SJCRH30 (cell line): ENCODE results near the gene RAE1. TPM values are rescaled to one million over a fixed set of nuclear protein-coding genes. Genes with fewer than 3 reads are reported as not detected.

Experiments used
- DNase-seq, 2 experiments: peaks; one replicate each; pipeline ENCODE4 v3.0.0-alpha.2; 2015 to 2020
- H3K27ac ChIP-seq: fragments of 250-450 bp; sonication (Bioruptor Pico); 2 replicates; pipeline ENCODE4 v1.5.1; 2020; ENCODE audit warnings: mild to moderate bottlenecking, moderate library complexity
- H3K27me3 ChIP-seq: fragments of 250-450 bp; sonication (Bioruptor Pico); 2 replicates; pipeline ENCODE4 v1.5.1; 2020; ENCODE audit warnings: mild to moderate bottlenecking, moderate library complexity
- H3K36me3 ChIP-seq: fragments of 250-450 bp; sonication (Bioruptor Pico); 2 replicates; pipeline ENCODE4 v1.5.1; 2020; ENCODE audit warnings: mild to moderate bottlenecking, moderate library complexity
- H3K4me1 ChIP-seq: fragments of 250-450 bp; sonication (Bioruptor Pico); 2 replicates; pipeline ENCODE4 v1.5.1; 2020; ENCODE audit warnings: mild to moderate bottlenecking, moderate library complexity
- H3K4me3 ChIP-seq: fragments of 250-450 bp; sonication (Bioruptor Pico); 2 replicates; pipeline ENCODE4 v1.5.1; 2020; ENCODE audit warnings: mild to moderate bottlenecking, moderate library complexity
- H3K9me3 ChIP-seq: fragments of 250-450 bp; sonication (Bioruptor Pico); replicated peaks from 2 replicates; pipeline ENCODE4 v1.5.1; 2020; ENCODE audit warnings: mild to moderate bottlenecking, moderate library complexity
- total RNA-seq: library from RNA; depleted of rRNA; stranded (reverse); fragments of >200 nt; shearing (Covaris generic); gene quantifications from 2 replicates; pipeline ENCODE4 v1.2.3, GENCODE V29; 2014

Gene RAE1
- total RNA-seq, 1 experiment from 2014 or later: 112 TPM

DNA sequence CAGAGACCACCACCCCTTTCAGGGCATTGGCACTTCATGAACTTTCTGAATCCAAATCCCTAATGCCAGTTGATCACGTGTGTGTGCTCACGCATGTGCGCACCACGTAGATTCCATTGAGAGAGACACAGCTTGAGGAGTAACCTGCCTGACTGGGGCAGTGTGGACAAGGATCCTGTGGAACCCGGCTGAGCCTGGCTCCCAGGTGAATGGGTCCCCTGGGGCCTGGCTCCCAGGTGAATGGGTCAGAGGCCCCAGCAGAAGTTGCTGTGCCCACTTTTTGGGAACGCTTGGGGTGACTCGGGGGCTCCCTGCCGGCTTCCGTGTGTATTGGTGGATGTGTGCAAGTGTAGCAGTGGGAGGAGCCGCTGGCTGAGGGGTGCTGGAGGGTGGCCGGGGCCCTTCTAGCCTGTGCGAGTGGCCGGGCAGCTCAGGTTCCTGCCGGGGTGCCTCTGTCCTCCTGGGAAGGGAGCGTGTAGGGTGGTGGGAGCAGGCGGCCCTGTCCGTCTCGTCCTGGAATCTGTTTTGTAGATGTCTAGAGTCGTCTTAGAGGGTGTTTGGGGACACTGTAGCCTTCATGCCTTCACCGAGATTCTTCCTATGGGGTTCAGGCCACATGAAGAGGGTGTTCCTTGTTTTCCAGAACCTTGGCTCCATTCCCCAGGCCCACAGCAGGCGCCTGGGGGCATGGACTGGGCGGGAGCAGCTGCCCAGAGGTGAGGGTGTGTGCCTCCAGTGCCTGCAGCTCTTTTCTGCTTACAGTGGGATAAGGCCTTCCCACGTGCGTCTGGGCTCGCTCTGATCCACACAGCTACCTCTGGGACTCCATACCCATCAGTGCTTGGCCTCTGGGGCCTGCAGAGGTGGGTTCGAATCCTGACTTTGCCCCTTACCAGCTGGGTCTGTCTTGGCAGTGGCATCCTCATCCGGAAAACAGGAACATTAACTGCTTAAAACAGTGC, 43.3 kb downstream of the RAE1 start:
- Histone ChIP-seq H3K4me3 (no peak overlapping the region), H3K36me3 (peaks cover 50% of the 10 kb centered on the region), H3K4me1 (peaks cover 66% of the 10 kb centered on the region), H3K27me3 (no peaks in the 10 kb centered on the region), H3K9me3 (no peaks in the 10 kb centered on the region), H3K27ac (peak overlapping the region; percentile 48)
- DNase-seq: peak; percentile 86 to 88

DNA sequence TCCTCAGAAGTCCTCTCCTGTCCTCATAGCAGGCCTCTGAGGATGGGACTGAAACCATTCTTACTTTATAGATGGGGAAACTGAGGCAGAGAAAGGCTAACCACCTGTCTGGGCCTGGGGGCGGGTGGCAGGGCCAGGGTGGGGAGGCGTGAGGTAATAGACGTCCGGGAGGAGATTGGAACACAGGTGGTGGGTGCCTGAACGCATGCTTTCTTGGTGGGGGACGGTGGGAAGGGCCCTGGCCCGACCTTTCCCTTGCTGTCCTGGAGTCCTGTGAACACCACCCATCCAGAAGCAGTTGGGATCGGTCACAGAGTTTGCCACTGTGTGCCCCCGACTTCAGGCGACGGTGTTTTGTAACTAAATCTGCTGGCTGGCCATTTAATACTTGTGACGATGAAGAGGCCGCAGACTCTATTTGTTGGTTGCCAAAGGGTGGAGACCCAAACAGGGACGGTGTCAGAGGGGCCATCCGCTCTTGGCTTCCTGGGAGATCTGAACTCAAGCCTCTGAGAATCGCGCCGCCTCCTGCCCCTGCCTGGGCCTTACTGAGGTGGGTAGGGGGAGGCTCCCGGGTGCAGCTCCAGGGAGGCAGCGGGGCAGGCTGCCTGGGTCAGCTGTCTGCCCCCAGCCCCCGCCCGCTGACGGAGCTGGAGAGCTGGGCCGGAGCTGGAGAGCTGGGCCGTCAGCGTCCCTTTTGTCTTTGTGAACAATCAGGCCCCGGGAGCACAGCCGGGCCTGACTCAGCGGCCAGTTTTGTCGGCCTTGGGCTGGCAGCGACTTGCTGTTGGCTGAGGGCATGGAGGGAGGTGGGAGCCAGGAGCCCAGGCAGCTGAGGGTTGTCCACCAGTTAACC, 44.3 kb downstream of the RAE1 start:
- Histone ChIP-seq H3K27me3 (no peaks in the 10 kb centered on the region), H3K4me1 (peaks cover 72% of the 10 kb centered on the region), H3K36me3 (peaks cover 57% of the 10 kb centered on the region), H3K4me3 (no peak overlapping the region), H3K27ac (peak overlapping the region; percentile 48), H3K9me3 (no peaks in the 10 kb centered on the region)
- peak in 1 of 2 experiments; percentile 51 for DNase-seq

DNA sequence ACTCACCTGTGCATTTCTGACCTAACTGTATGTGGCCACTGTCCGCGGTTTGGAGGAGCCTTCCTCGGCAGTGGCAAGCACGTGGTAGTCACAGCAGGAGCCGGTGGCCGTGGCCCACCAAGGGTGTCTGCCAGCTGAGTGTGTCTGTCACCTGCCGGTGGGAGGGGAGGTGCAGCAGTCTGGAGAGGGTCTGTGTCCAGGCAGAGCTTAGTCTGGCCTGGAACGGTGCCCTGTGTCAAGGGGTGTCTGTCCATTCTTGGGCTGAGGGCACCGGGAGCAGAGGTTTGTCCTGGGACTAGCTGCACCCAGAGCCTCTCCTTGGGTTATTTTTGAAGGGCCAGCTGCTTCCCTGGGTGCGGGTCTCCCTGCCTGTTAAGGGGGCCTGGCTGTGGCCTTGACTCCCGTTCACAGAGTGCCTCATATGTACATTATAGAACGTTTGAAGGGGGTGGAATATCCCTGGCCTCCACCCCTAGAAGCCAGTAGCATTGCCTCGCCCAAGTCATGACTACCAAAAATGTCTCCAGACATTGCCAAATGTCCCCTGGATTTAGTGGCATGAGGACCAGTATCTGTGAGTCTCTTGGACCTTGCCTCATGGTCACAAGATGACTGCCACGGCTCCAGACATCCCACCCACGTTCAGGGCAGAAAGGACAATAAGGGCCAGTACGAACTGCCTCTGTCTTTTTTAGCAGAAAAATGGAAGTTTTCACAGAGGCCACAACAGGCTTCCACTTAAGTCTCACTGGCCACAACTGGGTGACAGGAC, 45.3 kb downstream of the RAE1 start:
- Histone ChIP-seq H3K27me3 (no peaks in the 10 kb centered on the region), H3K4me1 (peaks cover 82% of the 10 kb centered on the region), H3K4me3 (no peak overlapping the region), H3K36me3 (peaks cover 59% of the 10 kb centered on the region), H3K27ac (no peak overlapping the region; the same call in 1 of the 2 replicates), H3K9me3 (no peaks in the 10 kb centered on the region)
- no peak for DNase-seq

DNA sequence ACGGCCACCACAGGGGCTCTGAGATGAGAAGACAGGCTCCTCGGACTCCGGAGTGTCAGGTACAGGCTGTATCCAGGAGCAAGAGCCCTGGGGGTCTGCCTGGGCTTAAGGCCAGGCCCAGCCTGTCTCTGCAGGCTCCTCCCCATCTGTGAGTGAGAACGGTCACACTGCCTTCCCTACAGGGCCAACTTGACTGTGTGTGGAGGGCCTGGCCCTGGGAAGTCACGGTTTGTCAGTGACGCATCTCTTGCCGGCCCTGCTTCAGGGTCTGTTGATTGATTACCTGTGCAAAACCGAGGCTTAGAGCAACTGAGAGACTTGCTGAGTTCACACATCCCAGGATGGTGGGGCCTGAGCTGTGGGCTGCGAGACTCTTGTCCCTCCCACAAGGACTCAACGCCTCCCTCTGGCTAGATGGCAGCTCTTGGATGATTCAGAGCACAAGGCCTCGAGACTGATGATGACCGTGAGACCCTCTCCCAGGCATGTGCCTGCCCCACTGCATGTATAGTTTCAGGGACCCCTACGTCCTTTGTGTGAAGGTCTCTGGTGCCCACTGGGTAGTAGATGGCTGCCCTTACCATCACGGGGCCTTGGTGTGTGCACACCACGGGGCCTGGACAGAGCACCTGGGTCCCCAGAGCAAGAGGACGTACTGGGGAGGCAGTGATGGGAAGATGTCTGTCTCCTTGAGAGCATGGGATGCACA, 46.1 kb downstream of the RAE1 start:
- Histone ChIP-seq H3K36me3 (peaks cover 64% of the 10 kb centered on the region), H3K4me3 (no peak overlapping the region), H3K9me3 (no peaks in the 10 kb centered on the region), H3K4me1 (peaks cover 85% of the 10 kb centered on the region), H3K27ac (no peak overlapping the region; the same call in 1 of the 2 replicates), H3K27me3 (no peaks in the 10 kb centered on the region)
- DNase-seq: no peak

DNA sequence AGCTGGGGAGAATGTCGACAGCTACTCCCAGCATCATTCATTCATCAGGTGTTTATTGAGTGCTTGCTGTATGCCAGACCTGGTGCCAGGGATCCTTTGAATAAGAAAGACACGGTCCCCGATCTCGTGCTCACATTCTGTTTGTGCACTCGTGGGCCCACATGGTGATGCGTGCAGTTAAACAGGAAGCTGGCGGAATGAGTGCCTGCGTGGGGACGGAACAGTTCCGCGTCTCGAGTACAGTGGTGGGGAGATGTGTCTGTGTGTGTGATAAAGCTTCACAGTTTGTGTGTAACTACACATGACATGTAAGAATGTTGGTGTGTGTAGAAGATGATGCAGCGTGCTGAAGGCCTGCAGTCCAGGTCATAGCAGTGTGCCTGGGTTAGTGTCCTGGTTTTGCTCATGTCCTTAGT, 46.6 kb downstream of the RAE1 start:
- Histone ChIP-seq H3K4me1 (peaks cover 85% of the 10 kb centered on the region), H3K27ac (peak overlapping the region; percentile 80), H3K36me3 (peaks cover 68% of the 10 kb centered on the region)

DNA sequence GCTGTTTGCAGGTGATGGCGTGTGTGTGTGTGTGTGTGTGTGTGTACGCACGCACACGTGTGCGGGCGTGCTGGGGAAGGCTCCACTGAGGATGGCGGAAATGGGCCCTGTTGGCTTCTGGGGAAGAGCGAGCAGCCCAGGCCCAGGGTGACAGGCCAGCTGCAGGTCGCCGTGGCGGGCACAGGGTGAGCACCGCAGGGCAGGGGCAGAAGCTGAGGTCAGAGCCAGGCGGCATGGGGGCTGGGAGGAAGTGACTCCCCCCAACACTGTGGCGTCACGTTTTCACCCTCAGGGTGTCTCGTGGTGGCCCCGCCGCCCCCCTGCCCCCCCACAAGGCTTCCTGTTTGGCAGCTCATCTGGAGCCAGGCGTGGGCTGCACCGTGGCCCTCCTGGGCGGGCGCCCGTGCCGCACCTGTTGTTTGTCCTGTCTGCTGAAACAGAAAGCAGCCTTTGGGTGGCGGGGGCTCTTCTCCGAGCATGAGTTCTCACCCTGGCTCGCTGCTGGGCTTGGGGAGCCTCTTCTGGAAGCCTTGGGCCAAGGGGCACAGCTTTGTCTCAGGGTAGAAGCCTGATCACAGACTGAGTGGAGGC, 47.3 kb downstream of the RAE1 start:
- peak; percentile 96 to 97 for DNase-seq
- Histone ChIP-seq H3K27me3 (no peaks in the 10 kb centered on the region), H3K27ac (peak overlapping the region; percentile 80), H3K4me3 (no peak overlapping the region), H3K4me1 (peaks cover 79% of the 10 kb centered on the region), H3K36me3 (peaks cover 68% of the 10 kb centered on the region), H3K9me3 (no peaks in the 10 kb centered on the region)

More for the DNA sequence above, 46.6 kb downstream of the RAE1 start:
- Histone ChIP-seq H3K9me3 (no peaks in the 10 kb centered on the region), H3K27me3 (no peaks in the 10 kb centered on the region), H3K4me3 (no peak overlapping the region)
- DNase-seq: no peak

DNA sequence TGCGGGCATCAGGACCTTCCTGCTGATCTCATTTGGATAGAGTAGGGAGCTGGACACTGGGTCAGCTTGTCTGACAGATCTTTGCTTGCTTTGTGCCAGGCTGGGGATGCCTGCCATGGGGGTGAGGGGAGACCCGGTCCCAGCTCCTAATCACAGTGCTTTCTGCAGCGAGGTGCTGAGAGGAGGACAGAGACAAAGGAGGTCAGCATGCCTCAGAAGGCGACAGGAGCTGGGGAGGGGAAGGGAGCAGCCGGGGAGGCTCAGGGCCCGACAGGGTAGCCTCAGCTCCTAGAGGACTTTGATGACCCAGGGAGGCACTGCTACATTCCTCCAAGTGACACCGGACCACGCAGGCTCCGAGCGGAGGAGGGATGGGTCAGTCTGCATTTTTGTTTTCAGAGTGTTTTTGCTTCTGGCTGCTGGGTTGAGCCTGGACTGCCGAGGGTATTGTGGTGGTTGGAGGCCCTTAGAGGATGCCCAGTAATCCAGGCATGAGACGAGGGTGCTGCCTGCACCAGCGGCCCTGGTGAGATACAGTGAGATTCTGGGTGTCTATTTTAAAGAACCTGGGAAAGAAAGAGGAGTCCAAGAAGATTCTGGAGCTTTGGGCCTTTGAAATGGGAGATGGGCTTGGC, 48.0 kb downstream of the RAE1 start:
- Histone ChIP-seq H3K4me3 (no peak overlapping the region), H3K9me3 (no peaks in the 10 kb centered on the region), H3K4me1 (peaks cover 72% of the 10 kb centered on the region), H3K27me3 (no peaks in the 10 kb centered on the region), H3K36me3 (peaks cover 66% of the 10 kb centered on the region), H3K27ac (peak overlapping the region; percentile 80)
- DNase-seq: no peak

DNA sequence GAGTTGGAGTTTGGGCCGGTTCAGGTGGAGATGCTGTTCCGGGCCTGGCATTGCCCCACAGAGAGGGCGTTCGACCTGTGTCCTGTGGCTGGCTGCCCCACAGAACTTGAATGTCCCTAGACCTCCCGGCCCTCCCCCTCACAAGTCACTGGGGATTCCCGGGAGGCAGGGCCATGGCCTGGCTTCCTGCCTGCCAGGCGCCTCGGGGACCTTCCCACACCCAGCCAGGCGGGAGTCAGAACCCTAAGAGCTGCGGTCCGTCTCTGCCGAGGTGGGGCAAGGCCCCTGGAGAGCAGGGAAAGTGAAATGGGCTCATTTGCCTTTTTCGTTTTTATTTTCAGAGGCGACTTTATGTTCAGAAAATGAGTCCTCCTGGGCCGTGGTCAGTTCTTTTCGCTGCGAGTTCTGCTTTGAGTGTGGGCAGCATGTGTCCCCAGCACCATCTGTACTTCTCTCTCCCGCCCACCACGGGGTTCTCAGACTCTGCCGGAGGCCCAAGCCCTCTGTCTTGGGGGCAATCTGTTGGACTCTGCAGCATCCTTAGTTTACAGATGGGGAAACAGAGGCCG, 48.6 kb downstream of the RAE1 start:
- Histone ChIP-seq H3K27me3 (no peaks in the 10 kb centered on the region), H3K27ac (peak overlapping the region; percentile 80), H3K4me1 (peaks cover 66% of the 10 kb centered on the region), H3K9me3 (no peaks in the 10 kb centered on the region), H3K4me3 (no peak overlapping the region), H3K36me3 (peaks cover 73% of the 10 kb centered on the region)
- DNase-seq: peak in 1 of 2 experiments; percentile 42

DNA sequence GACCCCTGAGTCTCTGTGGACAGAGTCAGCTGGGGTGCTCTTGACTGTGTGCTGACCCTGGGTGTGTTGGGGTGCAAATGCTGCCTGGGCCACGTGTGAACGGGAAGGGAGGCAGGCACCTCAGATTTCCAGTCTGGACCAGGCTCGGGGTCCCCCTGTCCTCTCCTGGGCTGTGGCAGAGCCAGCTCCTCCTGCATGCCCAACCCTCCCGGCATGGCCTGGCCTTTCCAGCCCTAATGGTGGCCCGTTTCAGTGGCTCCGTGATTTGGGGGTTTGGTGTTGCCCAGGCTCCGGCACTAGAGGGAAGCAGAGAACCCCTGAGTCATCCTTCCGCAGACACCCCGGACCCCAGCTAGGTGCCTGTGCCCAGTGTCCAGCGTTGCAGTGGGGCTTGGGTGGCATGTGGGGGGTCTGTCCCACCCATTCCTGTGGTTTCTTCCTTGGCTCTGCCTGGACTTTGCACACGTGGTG, 49.2 kb downstream of the RAE1 start:
- Histone ChIP-seq H3K36me3 (peaks cover 72% of the 10 kb centered on the region), H3K4me1 (peaks cover 60% of the 10 kb centered on the region)
- peak; percentile 73 to 79 for DNase-seq

DNA sequence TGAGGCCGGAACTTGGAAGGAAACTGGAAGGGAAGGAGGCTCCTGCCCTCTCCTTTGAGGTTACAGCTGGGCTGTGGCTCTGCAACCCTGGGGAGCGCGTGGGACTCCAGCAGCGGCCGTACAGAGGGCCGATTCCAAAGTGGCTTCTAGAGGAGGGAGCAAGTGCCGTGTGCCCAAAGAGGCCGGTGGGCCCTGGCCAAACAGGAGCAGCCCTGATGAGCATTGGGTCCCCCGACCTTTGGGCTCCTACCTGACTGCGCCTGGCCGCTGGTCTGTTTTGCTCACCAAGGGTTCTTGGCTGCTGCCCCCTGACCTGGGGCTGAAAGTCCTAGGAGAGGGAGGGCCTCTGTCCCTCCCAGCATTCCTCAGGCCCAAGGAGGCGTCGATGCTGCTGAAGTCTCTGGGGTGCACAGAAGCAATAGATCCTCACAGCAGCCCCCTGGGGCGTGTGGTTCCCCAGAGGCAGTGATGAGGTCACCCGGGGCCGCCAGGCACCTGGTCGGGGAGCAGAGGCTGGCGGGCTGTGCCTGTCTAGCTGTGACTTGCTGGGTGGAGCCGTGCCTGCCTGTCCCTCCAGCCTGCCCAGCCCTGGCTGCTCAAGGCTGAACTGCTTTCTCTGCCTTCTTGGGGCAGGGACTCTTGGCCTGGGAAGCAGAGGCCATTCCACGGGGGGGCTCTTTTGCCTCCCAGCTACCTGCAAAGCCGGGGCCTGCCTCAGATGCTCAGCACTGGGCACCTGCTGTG, 49.9 kb downstream of the RAE1 start:
- peak; percentile 52 for DNase-seq
- Histone ChIP-seq H3K9me3 (no peaks in the 10 kb centered on the region), H3K4me3 (no peak overlapping the region), H3K27ac (peak overlapping the region; percentile 80; the same call in 1 of the 2 replicates), H3K4me1 (peaks cover 53% of the 10 kb centered on the region), H3K27me3 (no peaks in the 10 kb centered on the region), H3K36me3 (peaks cover 71% of the 10 kb centered on the region)

More for the DNA sequence above, 49.2 kb downstream of the RAE1 start:
- Histone ChIP-seq H3K4me3 (no peak overlapping the region), H3K27me3 (no peaks in the 10 kb centered on the region), H3K27ac (peak overlapping the region; percentile 80; the same call in 1 of the 2 replicates), H3K9me3 (no peaks in the 10 kb centered on the region)

DNA sequence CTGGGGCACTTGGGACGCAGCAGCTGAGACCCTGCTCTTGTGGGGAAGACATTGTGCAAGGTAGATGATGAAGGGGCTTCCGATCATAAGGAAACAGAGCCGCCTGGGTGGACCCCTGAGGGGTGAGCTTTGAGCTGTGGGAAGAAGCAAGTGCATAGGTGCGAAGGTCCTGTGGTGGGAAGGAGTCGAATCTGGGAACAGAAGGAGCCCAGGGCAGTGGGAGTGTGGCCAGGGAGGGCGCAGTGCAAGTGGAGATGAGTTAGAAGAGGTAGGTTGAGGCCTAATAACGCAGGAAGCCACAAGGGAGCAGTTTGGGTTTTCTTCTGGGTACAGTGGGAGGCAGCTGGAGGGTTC, 50.5 kb downstream of the RAE1 start:
- no peak for DNase-seq
- peaks cover 71% of the 10 kb centered on the region for H3K36me3 ChIP-seq
- H3K4me3 ChIP-seq: no peak overlapping the region
- no peaks in the 10 kb centered on the region for H3K27me3 ChIP-seq
- H3K9me3 ChIP-seq: no peaks in the 10 kb centered on the region
- no peak overlapping the region for H3K27ac ChIP-seq
- peaks cover 48% of the 10 kb centered on the region for H3K4me1 ChIP-seq
